ENCODE data around the gene CASTOR1. TPM values are rescaled to one million over a fixed set of nuclear protein-coding genes. Genes with fewer than 3 reads are reported as not detected.

The CASTOR1 gene
- polyA plus RNA-seq, 1 of the 3 experiments (the other 2 are of a cell fraction), result 14.4 TPM

- no peak for DNase-seq
- Histone ChIP-seq H3K9ac (no peak overlapping the region), H3K27ac (ENCODE audit: low read depth in 2 of 2, low read length in 1 of 2) (peak overlapping the region; percentile 13 to 55), H3K4me1 (ENCODE audit: control insufficient read depth in 1 of 2, insufficient read depth in 2 of 2, low read depth in 1 of 2, low read length in 1 of 2) (peaks cover 29 to 40% of the 10 kb centered on the region in 2 experiments), H2AFZ (ENCODE audit: low read depth) (no peak overlapping the region), H3K4me3 (ENCODE audit: low read depth in 2 of 2, low read length in 1 of 2) (no peak overlapping the region), H3K36me3 (replicated peaks in 1 of 2; ENCODE audit: control insufficient read depth in 1 of 2, insufficient read depth in 2 of 2, low read length in 1 of 2) (no peaks in the 10 kb centered on the region), H3K79me2 (ENCODE audit: insufficient read depth) (no peaks in the 10 kb centered on the region), H3K9me3 (no peaks in the 10 kb centered on the region), H4K20me1 (ENCODE audit: insufficient read depth) (no peaks in the 10 kb centered on the region), H3F3A (replicated peaks; ENCODE audit: insufficient read depth) (peaks cover 14% of the 10 kb centered on the region), H3K9me2 (no peaks in the 10 kb centered on the region), H3K27me3 (ENCODE audit: insufficient read depth) (no peaks in the 10 kb centered on the region), H3K4me2 (no peak overlapping the region)
- CTCF ChIA-PET, result interaction anchor here (0.9 to 3.7 kb wide), 3 partner anchors 34 to 144 kb away, joined by 4 to 65 read pairs (median 5); no protein-coding TSS in a partner anchor
- POLR2A ChIA-PET, result no interaction called here
- WGBS (ENCODE audit: low lambda C conversion rate), result 74% methylated on average over 16 of the region's 22 CpGs
- TF ChIP-seq TEAD4 (IDR thresholded peaks at IDR 0.05; ENCODE audit: borderline replicate concordance, insufficient read depth) (no peak), CTCF (IDR thresholded peaks at IDR 0.05) (no peak), REST (IDR thresholded peaks at IDR 0.05; ENCODE audit: low read depth, low read length) (no peak), RFX5 (IDR thresholded peaks at IDR 0.05; ENCODE audit: low read length) (no peak), MXI1 (IDR thresholded peaks at IDR 0.05; ENCODE audit: low read depth, low read length) (no peak), SMC3 (IDR thresholded peaks at IDR 0.05; ENCODE audit: low read depth, low read length) (no peak), FOXJ3 (CRISPR knock-in tag; IDR thresholded peaks at IDR 0.05) (no peak), TCF12 (IDR thresholded peaks at IDR 0.05) (no peak), FOXM1 (IDR thresholded peaks at IDR 0.05; ENCODE audit: low read depth) (no peak), EZH2phosphoT487 (IDR thresholded peaks at IDR 0.05; ENCODE audit: borderline replicate concordance, low read depth) (no peak), RXRA (IDR thresholded peaks at IDR 0.05; ENCODE audit: borderline replicate concordance, low read depth) (no peak), RCOR1 (IDR thresholded peaks at IDR 0.05; ENCODE audit: low read length) (no peak), TAF1 (IDR thresholded peaks at IDR 0.05; ENCODE audit: borderline replicate concordance, low read depth, low read length) (no peak)
Observed at GRCh38 chr22:30252411-30253204, 36.7 kb downstream of the CASTOR1 start.

All from SK-N-SH (cell line).